Activated T-cell treated with anti-CD3 and anti-CD28 coated beads, Interleukin-2, amount 50 U/mL, for 48 hours (primary cell): ENCODE results near the gene FAM184B.

ENCODE experiments used
- DNase-seq, 2 experiments: peaks; one replicate each; pipeline ENCODE4 v3.0.0-alpha.2; 2020

The FAM184B gene

GRCh38 chr4:17623451-17624001 lies 157.9 kb downstream of the FAM184B start:
- no peak for DNase-seq

GRCh38 chr4:17619416-17620105 lies 161.9 kb downstream of the FAM184B start:
- no peak for DNase-seq

- no peak for DNase-seq
Observed at GRCh38 chr4:17618926-17619325, 162.5 kb downstream of the FAM184B start.

GRCh38 chr4:17616283-17616682 lies 165.1 kb downstream of the FAM184B start:
- no peak for DNase-seq

- peak; percentile 95 for DNase-seq
Observed at GRCh38 chr4:17614416-17615299, 166.8 kb downstream of the FAM184B start, which contains the start of gene MED28. TSS of gene MED28 (plus strand) at chr4:17614641. CDS start at chr4:17614655, 14 bp downstream.

- peak in 1 of 2 experiments; percentile 59 for DNase-seq
Observed at GRCh38 chr4:17613761-17614415, 167.5 kb downstream of the FAM184B start.

GRCh38 chr4:17605236-17605635 lies 176.2 kb downstream of the FAM184B start:
- DNase-seq = no peak

- no peak for DNase-seq
Observed at GRCh38 chr4:17599826-17600225, 181.6 kb downstream of the FAM184B start.

GRCh38 chr4:17597517-17597916 lies 183.9 kb downstream of the FAM184B start:
- no peak for DNase-seq

GRCh38 chr4:17595471-17596005 lies 185.9 kb downstream of the FAM184B start:
- DNase-seq = no peak

- no peak for DNase-seq
Observed at GRCh38 chr4:17589355-17589754, 192.1 kb downstream of the FAM184B start.

- no peak for DNase-seq
Observed at GRCh38 chr4:17587094-17587822, 194.2 kb downstream of the FAM184B start.

- no peak for DNase-seq
Observed at GRCh38 chr4:17584521-17585213, 196.8 kb downstream of the FAM184B start.

- no peak for DNase-seq
Observed at GRCh38 chr4:17583941-17584340, 197.5 kb downstream of the FAM184B start.

GRCh38 chr4:17583276-17583675 lies 198.1 kb downstream of the FAM184B start:
- no peak for DNase-seq

- no peak for DNase-seq
Observed at GRCh38 chr4:17580969-17581368, 200.5 kb downstream of the FAM184B start.
